Fibroblast of skin of right quadriceps (primary cell): ENCODE results near the gene IL2.

ENCODE experiments used
- DNase-seq: peaks from one replicate; pipeline ENCODE4 v3.0.0-alpha.2; 2013

The IL2 gene

DNA sequence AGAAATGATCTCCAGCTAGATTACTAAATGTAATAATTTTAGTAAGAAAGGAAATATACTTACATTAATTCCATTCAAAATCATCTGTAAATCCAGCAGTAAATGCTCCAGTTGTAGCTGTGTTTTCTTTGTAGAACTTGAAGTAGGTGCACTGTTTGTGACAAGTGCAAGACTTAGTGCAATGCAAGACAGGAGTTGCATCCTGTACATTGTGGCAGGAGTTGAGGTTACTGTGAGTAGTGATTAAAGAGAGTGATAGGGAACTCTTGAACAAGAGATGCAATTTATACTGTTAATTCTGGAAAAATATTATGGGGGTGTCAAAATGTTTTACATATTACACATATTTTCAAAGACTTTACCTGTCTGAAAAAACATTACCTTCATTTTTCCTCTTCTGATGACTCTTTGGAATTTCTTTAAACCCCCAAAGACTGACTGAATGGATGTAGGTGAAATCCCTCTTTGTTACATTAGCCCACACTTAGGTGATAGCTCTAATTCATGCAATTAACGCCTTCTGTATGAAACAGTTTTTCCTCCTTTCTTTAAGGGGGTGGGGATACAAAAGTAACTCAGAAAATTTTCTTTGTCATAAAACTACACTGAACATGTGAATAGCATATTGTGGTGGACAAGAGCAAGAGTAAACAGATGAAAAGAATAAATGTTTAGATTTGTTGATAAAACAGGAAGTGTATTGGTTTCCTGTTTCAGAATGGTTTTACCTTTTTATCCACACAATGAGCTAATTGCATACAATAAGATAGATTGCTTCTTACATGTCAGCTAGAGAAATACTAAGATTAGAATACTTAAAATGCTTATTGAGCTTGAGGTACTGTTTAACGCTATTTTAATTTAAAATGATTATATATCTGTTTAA is at the start of gene IL2:
Gene IL2 (minus strand): TSS at position 495 of the 886 bp plus-strand sequence. CDS start 285 bp downstream, at position 210.
- no peak for DNase-seq

- no peak for DNase-seq
Measured at GRCh38 chr4:122503214-122503613, 46.7 kb upstream of the IL2 start.

DNA sequence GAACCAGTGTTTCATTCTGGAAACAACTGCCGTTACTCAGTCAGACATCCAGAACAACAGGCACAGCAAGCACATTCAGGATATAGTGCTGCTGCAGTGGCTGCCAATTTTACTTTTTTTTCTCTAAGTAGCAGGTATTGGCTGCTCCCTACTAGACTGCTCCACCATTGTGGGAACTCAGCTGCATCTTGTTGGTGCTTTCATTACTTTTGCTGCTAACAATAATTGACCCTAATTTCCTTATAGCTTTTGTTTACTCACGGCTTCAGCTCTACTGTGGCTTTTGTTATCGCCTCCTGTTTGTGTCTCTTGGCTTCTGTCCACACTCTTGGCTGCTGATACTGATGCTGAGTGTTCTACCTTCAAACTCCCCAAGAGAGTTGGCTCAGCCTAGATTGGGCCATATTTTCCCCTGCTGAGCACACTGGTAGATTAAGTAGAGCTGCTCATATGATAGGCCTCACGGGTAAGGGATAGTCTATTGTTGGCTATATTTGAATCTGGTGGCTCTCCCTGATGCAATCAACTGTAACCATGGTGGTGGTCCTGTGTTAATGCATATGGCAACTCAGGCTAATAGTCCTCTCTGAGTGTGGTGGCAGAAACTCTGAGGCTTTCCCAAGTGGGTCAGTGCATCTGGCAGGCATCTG is 44.5 kb upstream of the IL2 start:
- DNase-seq, result peak; percentile 4

DNA sequence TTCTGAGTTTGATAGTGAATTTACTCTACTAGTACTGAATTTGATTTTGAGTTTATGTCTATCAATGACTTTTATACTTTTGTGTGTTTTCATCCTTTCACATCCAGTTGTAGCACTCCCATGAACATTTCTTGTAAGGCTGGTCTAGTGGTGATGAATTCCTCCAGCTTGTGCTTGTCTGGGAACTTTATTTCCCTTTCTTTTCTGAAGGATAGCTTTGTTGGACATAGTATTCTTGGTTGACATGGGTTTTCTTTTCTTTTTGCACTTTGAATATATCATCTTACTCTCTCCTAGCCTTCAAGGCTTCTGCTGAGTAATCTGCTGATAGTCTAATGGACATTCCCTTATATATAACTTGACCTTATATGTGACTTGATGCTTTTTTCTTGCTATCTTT is 32.5 kb upstream of the IL2 start:
- DNase-seq, result no peak

GRCh38 chr4:122483481-122483880 is 27.0 kb upstream of the IL2 start:
- DNase-seq, result no peak

GRCh38 chr4:122481766-122482405 is 25.4 kb upstream of the IL2 start:
- DNase-seq, result peak; percentile 39

DNA sequence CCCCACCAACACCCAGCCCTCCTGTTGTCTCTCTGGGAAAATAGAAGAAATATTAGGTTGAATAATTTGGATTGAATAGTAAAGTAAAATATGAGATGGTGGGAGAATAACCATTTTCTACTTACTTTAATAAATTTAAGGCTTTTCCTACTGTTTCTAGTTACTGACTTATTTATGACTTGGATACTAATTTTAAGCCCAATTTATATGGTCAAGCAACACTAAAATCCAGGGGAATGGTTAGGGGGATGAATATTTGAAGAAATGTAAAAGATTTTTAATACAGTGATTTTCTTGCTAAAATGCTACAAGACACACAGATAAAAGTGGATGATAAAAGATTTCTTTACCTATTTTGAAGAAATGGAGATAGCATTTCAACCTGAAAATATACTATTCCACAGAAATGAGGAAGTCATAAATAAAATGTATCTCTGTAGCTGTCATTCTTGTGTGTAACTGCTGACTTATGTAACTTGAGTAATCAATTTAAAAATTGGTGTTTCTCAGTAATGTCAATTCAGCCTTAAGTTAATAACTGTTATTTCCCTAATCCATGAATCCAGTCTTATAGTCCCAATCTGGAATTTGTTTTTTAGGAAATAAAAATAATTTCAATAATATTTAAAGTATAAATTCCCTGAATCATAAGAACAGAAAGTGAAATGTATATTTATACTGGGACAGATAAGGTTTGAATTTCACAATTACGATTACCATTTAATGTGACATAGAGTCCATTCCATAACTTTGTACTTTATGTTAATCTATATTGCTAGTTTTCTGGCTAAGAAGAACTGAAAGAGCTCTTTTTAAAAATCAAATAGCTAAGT is 24.3 kb upstream of the IL2 start:
- no peak for DNase-seq

- DNase-seq, result peak; percentile 20
Measured at GRCh38 chr4:122479935-122480416, 23.5 kb upstream of the IL2 start.

- no peak for DNase-seq
Measured at GRCh38 chr4:122476745-122477144, 20.2 kb upstream of the IL2 start.

DNA sequence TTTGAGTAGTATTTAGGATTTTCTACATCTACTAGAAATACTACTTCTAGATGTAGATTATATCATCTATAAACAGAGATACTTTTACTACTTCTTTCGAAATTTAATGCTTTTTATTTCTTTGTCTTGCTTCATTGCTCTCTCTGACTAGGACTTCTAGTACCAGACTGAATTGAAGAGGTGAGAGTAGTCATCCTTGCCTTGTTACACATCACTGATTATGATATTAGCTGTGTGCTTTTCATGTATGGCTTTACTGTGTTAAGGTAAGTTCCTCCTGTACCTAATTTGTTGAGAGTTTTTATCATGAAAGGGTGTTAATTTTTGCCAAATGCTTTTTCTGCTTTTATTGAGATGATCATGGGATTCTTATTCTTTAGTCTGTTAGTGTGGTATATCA is 19.6 kb upstream of the IL2 start:
- no peak for DNase-seq

GRCh38 chr4:122475233-122475632 is 18.7 kb upstream of the IL2 start:
- DNase-seq, result no peak

GRCh38 chr4:122469457-122469856 is 12.9 kb upstream of the IL2 start:
- no peak for DNase-seq

DNA sequence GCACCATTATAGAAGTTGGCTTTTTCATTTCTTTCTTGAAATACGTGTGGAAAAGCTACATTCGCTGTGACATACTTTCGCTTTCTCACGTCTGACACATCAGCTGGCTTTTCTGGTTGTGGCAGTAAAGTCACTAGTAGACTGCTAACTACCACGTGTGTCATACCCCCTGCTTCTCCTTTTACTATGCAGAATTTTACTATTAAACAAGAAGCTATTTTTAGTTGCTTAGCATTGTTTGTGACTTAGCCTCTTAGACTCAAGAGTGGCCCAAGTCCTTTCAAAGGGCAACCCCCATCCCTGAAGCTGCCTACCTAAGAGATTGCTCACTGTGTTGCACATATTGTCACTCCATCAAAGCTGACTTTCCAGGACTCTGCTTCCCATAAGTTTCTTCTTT is 2.1 kb upstream of the IL2 start:
- peak; percentile 19 for DNase-seq

GRCh38 chr4:122453384-122453995 is 3.0 kb downstream of the IL2 start:
- DNase-seq, result no peak

- peak; percentile 1 for DNase-seq
Measured at GRCh38 chr4:122450847-122451246, 5.7 kb downstream of the IL2 start.

GRCh38 chr4:122434285-122434684 is 22.2 kb downstream of the IL2 start:
- DNase-seq, result no peak

DNA sequence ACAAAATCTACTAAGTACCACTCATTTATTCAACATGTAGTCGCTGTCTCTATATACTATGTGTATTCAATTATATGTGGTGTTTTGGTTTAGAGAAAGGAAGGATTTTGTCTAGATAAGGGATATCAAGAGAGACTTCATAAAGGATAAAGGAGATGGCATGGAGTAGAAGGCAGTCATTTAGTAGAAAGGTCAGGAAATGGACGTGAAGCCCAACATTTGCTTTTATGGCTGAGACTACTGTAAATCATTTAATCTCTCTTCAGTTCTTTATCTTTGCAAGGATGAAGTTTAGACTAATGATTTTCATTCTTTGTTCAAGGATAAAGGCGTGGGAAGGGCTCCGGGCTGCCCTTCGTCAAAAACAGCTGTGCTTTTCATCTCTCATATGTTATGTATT is 25.2 kb downstream of the IL2 start:
- no peak for DNase-seq

GRCh38 chr4:122423246-122423645 is 33.3 kb downstream of the IL2 start:
- DNase-seq, result peak; percentile 27

GRCh38 chr4:122412547-122412946 is 44.0 kb downstream of the IL2 start:
- DNase-seq, result peak; percentile 3

DNA sequence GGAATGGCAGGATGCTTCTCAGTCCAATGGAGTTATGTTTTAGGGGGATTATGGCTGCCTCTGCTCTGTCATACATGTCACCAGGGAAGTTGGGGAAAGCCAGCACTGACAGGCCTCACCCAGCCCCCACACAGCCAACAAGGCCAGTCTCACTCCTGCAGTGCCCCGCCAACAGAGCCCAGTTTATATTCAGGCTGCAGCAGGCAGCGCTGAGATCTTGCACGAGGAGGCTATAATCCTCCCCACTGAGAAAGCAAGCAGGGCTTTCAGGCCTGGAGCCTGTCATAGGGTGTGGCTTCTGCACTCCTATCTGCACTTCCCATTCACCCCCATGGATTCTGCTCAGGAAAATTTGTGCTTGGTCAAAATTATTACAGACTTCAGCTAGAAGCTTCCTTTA is 52.7 kb downstream of the IL2 start:
- no peak for DNase-seq
